SJCRH30 (cell line): Measurements from ENCODE around the gene HLCS. TPM values are rescaled to one million over a fixed set of nuclear protein-coding genes. Genes with fewer than 3 reads are reported as not detected.

ENCODE experiments used
- DNase-seq, 2 experiments: peaks; one replicate each; pipeline ENCODE4 v3.0.0-alpha.2; 2015 to 2020
- H3K27ac ChIP-seq: fragments of 250-450 bp; sonication (Bioruptor Pico); 2 replicates; pipeline ENCODE4 v1.5.1; 2020; ENCODE audit warnings: mild to moderate bottlenecking, moderate library complexity
- H3K27me3 ChIP-seq: fragments of 250-450 bp; sonication (Bioruptor Pico); 2 replicates; pipeline ENCODE4 v1.5.1; 2020; ENCODE audit warnings: mild to moderate bottlenecking, moderate library complexity
- H3K36me3 ChIP-seq: fragments of 250-450 bp; sonication (Bioruptor Pico); 2 replicates; pipeline ENCODE4 v1.5.1; 2020; ENCODE audit warnings: mild to moderate bottlenecking, moderate library complexity
- H3K4me1 ChIP-seq: fragments of 250-450 bp; sonication (Bioruptor Pico); 2 replicates; pipeline ENCODE4 v1.5.1; 2020; ENCODE audit warnings: mild to moderate bottlenecking, moderate library complexity
- H3K4me3 ChIP-seq: fragments of 250-450 bp; sonication (Bioruptor Pico); 2 replicates; pipeline ENCODE4 v1.5.1; 2020; ENCODE audit warnings: mild to moderate bottlenecking, moderate library complexity
- H3K9me3 ChIP-seq: fragments of 250-450 bp; sonication (Bioruptor Pico); replicated peaks from 2 replicates; pipeline ENCODE4 v1.5.1; 2020; ENCODE audit warnings: mild to moderate bottlenecking, moderate library complexity
- total RNA-seq: library from RNA; depleted of rRNA; stranded (reverse); fragments of >200 nt; shearing (Covaris generic); gene quantifications from 2 replicates; pipeline ENCODE4 v1.2.3, GENCODE V29; 2014

Gene HLCS
- total RNA-seq, 1 experiment from 2014 or later: 15.3 TPM

- Histone ChIP-seq H3K4me3 (no peak overlapping the region), H3K27me3 (no peaks in the 10 kb centered on the region), H3K27ac (no peak overlapping the region), H3K9me3 (no peaks in the 10 kb centered on the region), H3K36me3 (no peaks in the 10 kb centered on the region), H3K4me1 (no peaks in the 10 kb centered on the region; the same call in 1 of the 2 replicates)
- DNase-seq: no peak
Measured at GRCh38 chr21:36759348-36760083, 207.0 kb downstream of the HLCS start.

- no peak overlapping the region for H3K27ac ChIP-seq
Measured at GRCh38 chr21:36757196-36757595, 209.3 kb downstream of the HLCS start.

GRCh38 chr21:36756527-36756926 is 209.9 kb downstream of the HLCS start:
- Histone ChIP-seq H3K27me3 (no peaks in the 10 kb centered on the region), H3K4me1 (no peaks in the 10 kb centered on the region; the same call in 1 of the 2 replicates), H3K9me3 (no peaks in the 10 kb centered on the region), H3K4me3 (no peak overlapping the region), H3K27ac (no peak overlapping the region), H3K36me3 (no peaks in the 10 kb centered on the region)
- no peak for DNase-seq

More at GRCh38 chr21:36757196-36757595, 209.3 kb downstream of the HLCS start:
- DNase-seq: no peak
- Histone ChIP-seq H3K4me3 (no peak overlapping the region), H3K27me3 (no peaks in the 10 kb centered on the region), H3K36me3 (no peaks in the 10 kb centered on the region), H3K4me1 (no peaks in the 10 kb centered on the region; the same call in 1 of the 2 replicates), H3K9me3 (no peaks in the 10 kb centered on the region)

- Histone ChIP-seq H3K9me3 (no peaks in the 10 kb centered on the region), H3K27me3 (no peaks in the 10 kb centered on the region), H3K36me3 (no peaks in the 10 kb centered on the region), H3K4me3 (no peak overlapping the region), H3K27ac (no peak overlapping the region), H3K4me1 (no peaks in the 10 kb centered on the region; the same call in 1 of the 2 replicates)
- DNase-seq: no peak
Measured at GRCh38 chr21:36754241-36754898, 212.1 kb downstream of the HLCS start.

- H3K4me1 ChIP-seq: no peaks in the 10 kb centered on the region; the same call in 1 of the 2 replicates
- H3K27me3 ChIP-seq: no peaks in the 10 kb centered on the region
- no peaks in the 10 kb centered on the region for H3K36me3 ChIP-seq
- no peaks in the 10 kb centered on the region for H3K9me3 ChIP-seq
- no peak overlapping the region for H3K4me3 ChIP-seq
- DNase-seq: no peak
- H3K27ac ChIP-seq: no peak overlapping the region
Measured at GRCh38 chr21:36753556-36753955, 212.9 kb downstream of the HLCS start.

GRCh38 chr21:36751383-36751782 is 215.1 kb downstream of the HLCS start:
- DNase-seq: no peak
- Histone ChIP-seq H3K27ac (no peak overlapping the region), H3K4me1 (no peaks in the 10 kb centered on the region), H3K27me3 (peaks cover 4% of the 10 kb centered on the region; the same call in 1 of the 2 replicates), H3K4me3 (no peak overlapping the region), H3K9me3 (no peaks in the 10 kb centered on the region), H3K36me3 (no peaks in the 10 kb centered on the region)

- Histone ChIP-seq H3K4me1 (no peaks in the 10 kb centered on the region), H3K36me3 (no peaks in the 10 kb centered on the region), H3K9me3 (no peaks in the 10 kb centered on the region), H3K27me3 (peaks cover 4% of the 10 kb centered on the region; the same call in 1 of the 2 replicates), H3K27ac (no peak overlapping the region), H3K4me3 (no peak overlapping the region)
- DNase-seq: no peak
Measured at GRCh38 chr21:36750576-36750959, 215.9 kb downstream of the HLCS start.

- Histone ChIP-seq H3K4me1 (no peaks in the 10 kb centered on the region), H3K9me3 (no peaks in the 10 kb centered on the region), H3K27ac (no peak overlapping the region), H3K27me3 (peaks cover 4% of the 10 kb centered on the region; the same call in 1 of the 2 replicates), H3K4me3 (no peak overlapping the region), H3K36me3 (no peaks in the 10 kb centered on the region)
- DNase-seq: no peak
Measured at GRCh38 chr21:36749935-36750575, 216.4 kb downstream of the HLCS start.

- H3K27me3 ChIP-seq: peaks cover 4% of the 10 kb centered on the region; the same call in 1 of the 2 replicates
- no peaks in the 10 kb centered on the region for H3K9me3 ChIP-seq
- H3K4me3 ChIP-seq: peak overlapping the region; percentile 51
- DNase-seq: peak; percentile 35 to 49
- H3K36me3 ChIP-seq: no peaks in the 10 kb centered on the region
- H3K27ac ChIP-seq: no peak overlapping the region
- no peaks in the 10 kb centered on the region for H3K4me1 ChIP-seq
Measured at GRCh38 chr21:36747815-36748383, 218.6 kb downstream of the HLCS start.

GRCh38 chr21:36747041-36747814 is 219.2 kb downstream of the HLCS start:
- H3K4me3 ChIP-seq: peak overlapping the region; percentile 42
- peak in 1 of 2 experiments; percentile 7 for DNase-seq
- no peak overlapping the region for H3K27ac ChIP-seq

GRCh38 chr21:36745459-36745858 is 221.0 kb downstream of the HLCS start:
- H3K27me3 ChIP-seq: peaks cover 4% of the 10 kb centered on the region; the same call in 1 of the 2 replicates
- no peaks in the 10 kb centered on the region for H3K36me3 ChIP-seq
- H3K27ac ChIP-seq: no peak overlapping the region
- no peak for DNase-seq
- no peak overlapping the region for H3K4me3 ChIP-seq
- H3K9me3 ChIP-seq: no peaks in the 10 kb centered on the region
- no peaks in the 10 kb centered on the region for H3K4me1 ChIP-seq

More at GRCh38 chr21:36747041-36747814, 219.2 kb downstream of the HLCS start:
- Histone ChIP-seq H3K36me3 (no peaks in the 10 kb centered on the region), H3K9me3 (no peaks in the 10 kb centered on the region), H3K4me1 (no peaks in the 10 kb centered on the region), H3K27me3 (peaks cover 4% of the 10 kb centered on the region; the same call in 1 of the 2 replicates)

GRCh38 chr21:36744560-36745231 is 221.8 kb downstream of the HLCS start:
- H3K4me1 ChIP-seq: no peaks in the 10 kb centered on the region
- H3K27ac ChIP-seq: no peak overlapping the region
- H3K4me3 ChIP-seq: no peak overlapping the region
- DNase-seq: peak in 1 of 2 experiments; percentile 24
- H3K9me3 ChIP-seq: no peaks in the 10 kb centered on the region
- no peaks in the 10 kb centered on the region for H3K36me3 ChIP-seq
- peaks cover 4% of the 10 kb centered on the region; the same call in 1 of the 2 replicates for H3K27me3 ChIP-seq

GRCh38 chr21:36744190-36744559 is 222.3 kb downstream of the HLCS start:
- H3K36me3 ChIP-seq: no peaks in the 10 kb centered on the region
- no peak overlapping the region for H3K27ac ChIP-seq
- no peaks in the 10 kb centered on the region for H3K9me3 ChIP-seq
- DNase-seq: no peak
- H3K4me1 ChIP-seq: no peaks in the 10 kb centered on the region
- H3K4me3 ChIP-seq: no peak overlapping the region
- H3K27me3 ChIP-seq: peaks cover 4% of the 10 kb centered on the region; the same call in 1 of the 2 replicates
